Peyer's patch (tissue), 4 donors: ENCODE measurements around the gene CTCF. TPM values are rescaled to one million over a fixed set of nuclear protein-coding genes. Genes with fewer than 3 reads are reported as not detected.

Experiments used
- DNase-seq, 3 donors: peaks; one replicate each; pipeline ENCODE4 v3.0.0-alpha.2; 2017 to 2019
- H3K27ac ChIP-seq, 4 donors: fragments of 200-600 bp; sonication (generic); one replicate each; pipeline ENCODE4 v1.5.1; 2016 to 2019
- H3K27me3 ChIP-seq, 2 donors: fragments of 200-600 bp; sonication (generic); one replicate each; pipeline ENCODE4 v1.5.1; 2019
- H3K36me3 ChIP-seq, 3 donors: fragments of 200-600 bp; sonication (generic); one replicate each; pipeline ENCODE4 v1.5.1; 2016 to 2019
- H3K4me1 ChIP-seq, 4 donors: fragments of 200-600 bp; sonication (generic); one replicate each; pipeline ENCODE4 v1.5.1; 2016 to 2019
- H3K4me3 ChIP-seq, 4 donors: fragments of 200-600 bp; sonication (generic); 1 replicate in 3 of 4; 2 replicates in 1 of 4; pipeline ENCODE4 v1.5.1; 2016 to 2019; ENCODE audit warnings: mild to moderate bottlenecking in 1 of 4
- H3K9me3 ChIP-seq, 4 donors: fragments of 200-600 bp; sonication (generic); one replicate each; pipeline ENCODE4 v1.5.1; 2016 to 2019; ENCODE audit warnings: mild to moderate bottlenecking in 1 of 4
- POLR2A ChIP-seq, 2 donors: fragments of 450-650 bp; IDR thresholded peaks; one replicate each; pipeline ENCODE4 v1.5.1; 2017; ENCODE audit warnings: antibody characterized with exemption in 2 of 2, mild to moderate bottlenecking in 2 of 2, moderate library complexity in 2 of 2
- total RNA-seq, 4 donors: library from RNA; depleted of rRNA; stranded (reverse); fragments of >200 nt; gene quantifications; one replicate each; pipeline ENCODE4 v1.1.0, GENCODE V29; 2016
- TF ChIP-seq, protein P1 (sequence below), 6 experiments: fragments of 450-650 bp in 4 of 6; fragments of 200-600 bp in 2 of 6; sonication (generic) in 1 of 6; IDR thresholded peaks; one replicate each; pipeline ENCODE4 v1.5.1; 2017 to 2019; ENCODE audit warnings: antibody characterized with exemption in 6 of 6, mild to moderate bottlenecking in 3 of 6, moderate library complexity in 1 of 6

CTCF gene
- total RNA-seq, 4 donors from 2014 or later = 35.3 to 59.4 (median 42.7) TPM

DNA sequence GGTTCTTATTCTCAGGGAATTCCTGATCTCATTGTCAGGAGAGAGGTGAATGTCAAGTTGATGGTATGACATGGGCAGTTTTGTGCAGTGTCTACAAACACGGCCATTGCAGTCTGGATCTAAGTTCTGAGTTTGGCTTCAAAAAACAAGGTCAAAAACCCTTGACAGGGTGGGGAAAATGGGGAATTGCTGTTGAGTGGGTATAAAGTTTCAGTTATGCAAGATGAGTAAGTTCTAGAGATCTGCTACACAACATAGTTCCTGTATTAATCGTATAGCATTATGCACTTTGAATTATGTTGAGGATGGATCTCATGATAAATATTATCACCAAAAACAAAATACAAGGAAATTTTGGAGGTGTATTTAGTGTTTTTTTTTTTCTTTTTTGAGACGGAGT is 46.0 kb downstream of the CTCF start:
- DNase-seq = no peak
- Histone ChIP-seq H3K36me3 (peaks cover 0 to 29% (median 0%) of the 10 kb centered on the region in 3 donors), H3K27me3 (no peaks in the 10 kb centered on the region), H3K4me3 (no peak overlapping the region), H3K4me1 (no peaks in the 10 kb centered on the region), H3K9me3 (no peaks in the 10 kb centered on the region), H3K27ac (no peak overlapping the region)
- TF ChIP-seq POLR2A (IDR thresholded peaks at IDR 0.05) = no peak
- TF ChIP-seq, protein P1, sequence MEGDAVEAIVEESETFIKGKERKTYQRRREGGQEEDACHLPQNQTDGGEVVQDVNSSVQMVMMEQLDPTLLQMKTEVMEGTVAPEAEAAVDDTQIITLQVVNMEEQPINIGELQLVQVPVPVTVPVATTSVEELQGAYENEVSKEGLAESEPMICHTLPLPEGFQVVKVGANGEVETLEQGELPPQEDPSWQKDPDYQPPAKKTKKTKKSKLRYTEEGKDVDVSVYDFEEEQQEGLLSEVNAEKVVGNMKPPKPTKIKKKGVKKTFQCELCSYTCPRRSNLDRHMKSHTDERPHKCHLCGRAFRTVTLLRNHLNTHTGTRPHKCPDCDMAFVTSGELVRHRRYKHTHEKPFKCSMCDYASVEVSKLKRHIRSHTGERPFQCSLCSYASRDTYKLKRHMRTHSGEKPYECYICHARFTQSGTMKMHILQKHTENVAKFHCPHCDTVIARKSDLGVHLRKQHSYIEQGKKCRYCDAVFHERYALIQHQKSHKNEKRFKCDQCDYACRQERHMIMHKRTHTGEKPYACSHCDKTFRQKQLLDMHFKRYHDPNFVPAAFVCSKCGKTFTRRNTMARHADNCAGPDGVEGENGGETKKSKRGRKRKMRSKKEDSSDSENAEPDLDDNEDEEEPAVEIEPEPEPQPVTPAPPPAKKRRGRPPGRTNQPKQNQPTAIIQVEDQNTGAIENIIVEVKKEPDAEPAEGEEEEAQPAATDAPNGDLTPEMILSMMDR (IDR thresholded peaks at IDR 0.05) = no peak

DNA sequence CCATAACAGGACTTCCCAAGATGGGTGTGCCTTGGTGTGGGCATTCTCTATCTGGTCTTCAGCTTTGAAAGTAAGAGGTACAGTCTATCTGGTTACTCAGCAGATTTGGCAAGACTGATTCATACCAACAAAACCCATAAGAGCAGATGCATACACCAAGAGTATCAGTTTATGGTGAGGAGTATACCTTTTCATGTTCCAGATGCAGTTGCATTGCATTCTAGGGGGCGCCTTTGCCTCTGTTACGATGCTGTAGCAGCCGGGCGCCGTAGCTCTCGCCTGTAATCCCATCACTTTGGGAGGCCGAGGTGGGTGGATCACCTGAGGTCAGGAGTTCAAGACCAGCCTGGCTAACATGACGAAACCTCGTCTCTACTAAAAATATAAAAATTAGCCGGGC is 51.5 kb downstream of the CTCF start:
- H3K27me3 ChIP-seq = no peaks in the 10 kb centered on the region
- H3K27ac ChIP-seq = no peak overlapping the region
- no peaks in the 10 kb centered on the region for H3K9me3 ChIP-seq
- H3K4me3 ChIP-seq = no peak overlapping the region
- TF ChIP-seq, protein P1 (IDR thresholded peaks at IDR 0.05) = no peak
- TF ChIP-seq POLR2A (IDR thresholded peaks at IDR 0.05) = no peak
- peaks cover 0 to 81% (median 0%) of the 10 kb centered on the region in 3 donors for H3K36me3 ChIP-seq
- no peaks in the 10 kb centered on the region for H3K4me1 ChIP-seq
- DNase-seq = no peak

DNA sequence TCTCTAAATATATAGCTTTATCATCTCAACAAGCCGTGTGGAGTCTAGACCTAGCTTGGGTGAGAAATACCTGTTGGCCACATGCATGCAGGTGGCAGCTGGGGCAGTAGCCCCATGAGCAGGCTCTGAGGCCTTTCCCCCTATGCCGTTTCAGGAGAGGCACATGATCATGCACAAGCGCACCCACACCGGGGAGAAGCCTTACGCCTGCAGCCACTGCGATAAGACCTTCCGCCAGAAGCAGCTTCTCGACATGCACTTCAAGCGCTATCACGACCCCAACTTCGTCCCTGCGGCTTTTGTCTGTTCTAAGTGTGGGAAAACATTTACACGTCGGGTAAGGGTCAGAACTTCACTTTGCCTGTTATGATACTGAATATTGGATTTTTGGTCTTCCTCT is 65.9 kb downstream of the CTCF start:
- Histone ChIP-seq H3K27me3 (no peaks in the 10 kb centered on the region), H3K4me3 (no peak overlapping the region), H3K27ac (no peak overlapping the region), H3K36me3 (peaks cover 0 to 92% (median 0%) of the 10 kb centered on the region in 3 donors), H3K9me3 (no peaks in the 10 kb centered on the region), H3K4me1 (no peaks in the 10 kb centered on the region)
- TF ChIP-seq POLR2A (IDR thresholded peaks at IDR 0.05) = no peak
- TF ChIP-seq, protein P1 (IDR thresholded peaks at IDR 0.05) = no peak
- DNase-seq = no peak

DNA sequence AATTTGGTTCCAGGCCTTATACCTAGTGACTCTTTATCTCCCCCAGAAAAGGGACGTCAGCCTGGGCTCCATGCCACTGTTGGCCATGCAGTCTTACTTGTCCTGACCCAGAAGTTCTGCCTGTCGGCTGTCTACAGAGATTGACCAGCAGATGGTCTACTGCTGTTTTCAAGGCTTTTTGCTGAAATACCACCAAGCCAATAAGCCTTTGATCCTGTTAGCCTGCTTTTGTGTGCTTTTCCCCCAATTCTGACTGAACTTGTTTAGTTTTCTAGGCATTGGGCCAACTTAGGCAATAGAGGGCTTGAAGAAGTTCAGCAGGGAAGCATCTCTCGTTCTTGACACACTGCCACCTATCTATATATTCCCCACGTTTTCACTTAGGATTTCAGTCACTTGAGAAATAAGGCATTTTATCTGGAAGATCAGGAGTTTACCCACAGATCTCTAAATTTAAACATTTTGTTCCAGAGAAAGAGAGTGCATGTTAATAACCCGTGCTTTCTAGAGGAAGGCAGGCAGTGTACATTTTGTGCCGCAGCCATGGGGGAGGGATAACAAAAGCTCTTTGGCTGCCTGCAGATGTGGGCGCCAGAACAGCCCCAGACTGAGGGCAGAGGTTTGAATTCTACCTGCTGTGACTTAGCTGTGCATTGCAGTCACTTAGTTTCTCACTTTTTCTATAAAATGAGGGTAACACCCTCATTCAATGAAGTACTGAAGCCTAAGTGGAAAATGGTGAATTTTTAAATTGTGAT is 70.3 kb downstream of the CTCF start:
- H3K9me3 ChIP-seq = no peaks in the 10 kb centered on the region

DNA sequence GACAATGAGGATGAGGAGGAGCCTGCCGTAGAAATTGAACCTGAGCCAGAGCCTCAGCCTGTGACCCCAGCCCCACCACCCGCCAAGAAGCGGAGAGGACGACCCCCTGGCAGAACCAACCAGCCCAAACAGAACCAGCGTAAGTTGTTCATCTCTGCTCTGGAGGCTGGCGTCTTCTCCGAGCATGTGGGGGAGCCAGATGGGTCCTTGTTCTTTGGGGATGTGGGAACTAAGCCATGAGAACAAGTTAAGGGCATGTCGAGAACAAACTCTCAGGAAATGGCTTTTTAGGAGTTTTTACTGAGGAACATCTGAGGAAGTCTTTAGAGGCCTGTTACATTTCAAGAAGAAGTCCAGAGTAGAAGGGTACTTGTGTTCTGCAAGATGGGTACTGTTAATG is 74.4 kb downstream of the CTCF start:
- peaks cover 0 to 69% (median 0%) of the 10 kb centered on the region in 3 donors for H3K36me3 ChIP-seq
- H3K4me1 ChIP-seq = peaks cover 0 to 2% (median 0%) of the 10 kb centered on the region in 4 donors
- H3K27ac ChIP-seq = no peak overlapping the region
- no peaks in the 10 kb centered on the region for H3K27me3 ChIP-seq
- no peak overlapping the region for H3K4me3 ChIP-seq
- TF ChIP-seq, protein P1 (IDR thresholded peaks at IDR 0.05) = no peak
- TF ChIP-seq POLR2A (IDR thresholded peaks at IDR 0.05) = no peak
- no peaks in the 10 kb centered on the region for H3K9me3 ChIP-seq
- DNase-seq = peak in 1 of 3 donors; percentile 11

More for the DNA sequence above, 70.3 kb downstream of the CTCF start:
- no peaks in the 10 kb centered on the region for H3K4me1 ChIP-seq
- H3K27me3 ChIP-seq = no peaks in the 10 kb centered on the region
- TF ChIP-seq, protein P1 (IDR thresholded peaks at IDR 0.05) = no peak
- no peak for TF ChIP-seq POLR2A (IDR thresholded peaks at IDR 0.05)
- peaks cover 0 to 94% (median 0%) of the 10 kb centered on the region in 3 donors for H3K36me3 ChIP-seq
- DNase-seq = no peak
- no peak overlapping the region for H3K27ac ChIP-seq
- no peak overlapping the region for H3K4me3 ChIP-seq
